ENCODE results near the gene MRPL55. TPM values are rescaled to one million over a fixed set of nuclear protein-coding genes. Genes with fewer than 3 reads are reported as not detected.

Gene MRPL55
- total RNA-seq, 1 donor from 2014 or later, result 51.0 TPM

GRCh38 chr1:228074954-228075730, 34.0 kb downstream of the MRPL55 start:
- H3K9me3 ChIP-seq (replicated peaks), result no peaks in the 10 kb centered on the region
- intact Hi-C loops (cut with micrococcal nuclease), result no loop called here
- H3K27ac ChIP-seq (replicated peaks), result no peak overlapping the region
- no peak overlapping the region for H3K4me3 ChIP-seq
- H3K27me3 ChIP-seq (ENCODE audit: low read depth), result peaks cover 22% of the 10 kb centered on the region
- peak; percentile 18 for DNase-seq
- H3K36me3 ChIP-seq, result no peaks in the 10 kb centered on the region
- no peaks in the 10 kb centered on the region for H3K4me1 ChIP-seq
- TF ChIP-seq, protein P1, sequence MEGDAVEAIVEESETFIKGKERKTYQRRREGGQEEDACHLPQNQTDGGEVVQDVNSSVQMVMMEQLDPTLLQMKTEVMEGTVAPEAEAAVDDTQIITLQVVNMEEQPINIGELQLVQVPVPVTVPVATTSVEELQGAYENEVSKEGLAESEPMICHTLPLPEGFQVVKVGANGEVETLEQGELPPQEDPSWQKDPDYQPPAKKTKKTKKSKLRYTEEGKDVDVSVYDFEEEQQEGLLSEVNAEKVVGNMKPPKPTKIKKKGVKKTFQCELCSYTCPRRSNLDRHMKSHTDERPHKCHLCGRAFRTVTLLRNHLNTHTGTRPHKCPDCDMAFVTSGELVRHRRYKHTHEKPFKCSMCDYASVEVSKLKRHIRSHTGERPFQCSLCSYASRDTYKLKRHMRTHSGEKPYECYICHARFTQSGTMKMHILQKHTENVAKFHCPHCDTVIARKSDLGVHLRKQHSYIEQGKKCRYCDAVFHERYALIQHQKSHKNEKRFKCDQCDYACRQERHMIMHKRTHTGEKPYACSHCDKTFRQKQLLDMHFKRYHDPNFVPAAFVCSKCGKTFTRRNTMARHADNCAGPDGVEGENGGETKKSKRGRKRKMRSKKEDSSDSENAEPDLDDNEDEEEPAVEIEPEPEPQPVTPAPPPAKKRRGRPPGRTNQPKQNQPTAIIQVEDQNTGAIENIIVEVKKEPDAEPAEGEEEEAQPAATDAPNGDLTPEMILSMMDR (IDR thresholded peaks at IDR 0.05; ENCODE audit: borderline replicate concordance), result no peak

DNA sequence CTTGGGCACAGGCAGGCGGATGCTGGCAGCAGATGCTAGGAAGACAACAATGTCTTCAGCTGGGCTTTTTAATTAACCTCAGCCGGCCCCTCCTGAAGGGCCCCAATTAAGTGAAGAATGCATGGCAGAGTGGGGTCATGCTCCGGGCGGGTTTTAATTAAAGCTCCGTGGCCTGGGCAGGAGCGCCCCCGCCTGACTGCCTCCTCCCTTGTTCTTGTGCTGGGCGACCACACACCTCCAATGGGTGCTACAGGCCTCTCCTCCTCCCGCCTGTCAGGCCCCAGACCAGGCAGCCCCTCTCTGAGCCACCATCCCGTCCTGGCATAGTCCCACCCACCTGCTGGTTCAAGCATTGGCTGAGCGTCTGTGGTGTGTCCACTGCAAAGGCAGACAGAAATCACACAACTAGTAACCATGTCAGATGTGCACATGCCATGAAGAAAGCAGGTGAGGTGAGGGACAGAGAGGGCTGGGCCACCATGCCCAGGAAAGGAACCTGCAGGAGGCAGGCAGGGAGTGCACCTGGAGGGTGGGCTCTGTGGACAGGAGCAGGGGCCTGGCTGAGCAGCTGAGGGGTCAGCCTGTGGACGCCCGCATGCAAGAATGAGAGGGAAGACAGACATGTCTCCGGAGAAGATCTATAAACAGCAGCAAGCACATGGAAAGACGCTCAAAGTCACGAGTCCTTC, 35.1 kb downstream of the MRPL55 start:
- intact Hi-C loops (cut with micrococcal nuclease), result no loop called here
- no peaks in the 10 kb centered on the region for H3K4me1 ChIP-seq
- no peaks in the 10 kb centered on the region for H3K36me3 ChIP-seq
- TF ChIP-seq, protein P1 (IDR thresholded peaks at IDR 0.05; ENCODE audit: borderline replicate concordance), result no peak
- DNase-seq, result peak; percentile 15
- no peak overlapping the region for H3K4me3 ChIP-seq
- no peaks in the 10 kb centered on the region for H3K9me3 ChIP-seq (replicated peaks)
- H3K27ac ChIP-seq (replicated peaks), result no peak overlapping the region
- peaks cover 24% of the 10 kb centered on the region for H3K27me3 ChIP-seq (ENCODE audit: low read depth)

GRCh38 chr1:228073061-228073856, 35.8 kb downstream of the MRPL55 start:
- no peaks in the 10 kb centered on the region for H3K36me3 ChIP-seq
- TF ChIP-seq, protein P1 (IDR thresholded peaks at IDR 0.05; ENCODE audit: borderline replicate concordance), result no peak
- no peak overlapping the region for H3K4me3 ChIP-seq
- no peak overlapping the region for H3K27ac ChIP-seq (replicated peaks)
- peaks cover 30% of the 10 kb centered on the region for H3K27me3 ChIP-seq (ENCODE audit: low read depth)
- intact Hi-C loops (cut with micrococcal nuclease), result no loop called here
- peak; percentile 11 for DNase-seq
- H3K4me1 ChIP-seq, result no peaks in the 10 kb centered on the region
- no peaks in the 10 kb centered on the region for H3K9me3 ChIP-seq (replicated peaks)

GRCh38 chr1:228072658-228073043, 36.4 kb downstream of the MRPL55 start:
- Histone ChIP-seq H3K27ac (replicated peaks) (no peak overlapping the region), H3K4me3 (no peak overlapping the region), H3K9me3 (replicated peaks) (no peaks in the 10 kb centered on the region), H3K36me3 (no peaks in the 10 kb centered on the region), H3K4me1 (no peaks in the 10 kb centered on the region), H3K27me3 (ENCODE audit: low read depth) (peaks cover 30% of the 10 kb centered on the region)
- TF ChIP-seq, protein P1 (IDR thresholded peaks at IDR 0.05; ENCODE audit: borderline replicate concordance), result no peak
- intact Hi-C loops (cut with micrococcal nuclease), result no loop called here
- peak; percentile 7 for DNase-seq

DNA sequence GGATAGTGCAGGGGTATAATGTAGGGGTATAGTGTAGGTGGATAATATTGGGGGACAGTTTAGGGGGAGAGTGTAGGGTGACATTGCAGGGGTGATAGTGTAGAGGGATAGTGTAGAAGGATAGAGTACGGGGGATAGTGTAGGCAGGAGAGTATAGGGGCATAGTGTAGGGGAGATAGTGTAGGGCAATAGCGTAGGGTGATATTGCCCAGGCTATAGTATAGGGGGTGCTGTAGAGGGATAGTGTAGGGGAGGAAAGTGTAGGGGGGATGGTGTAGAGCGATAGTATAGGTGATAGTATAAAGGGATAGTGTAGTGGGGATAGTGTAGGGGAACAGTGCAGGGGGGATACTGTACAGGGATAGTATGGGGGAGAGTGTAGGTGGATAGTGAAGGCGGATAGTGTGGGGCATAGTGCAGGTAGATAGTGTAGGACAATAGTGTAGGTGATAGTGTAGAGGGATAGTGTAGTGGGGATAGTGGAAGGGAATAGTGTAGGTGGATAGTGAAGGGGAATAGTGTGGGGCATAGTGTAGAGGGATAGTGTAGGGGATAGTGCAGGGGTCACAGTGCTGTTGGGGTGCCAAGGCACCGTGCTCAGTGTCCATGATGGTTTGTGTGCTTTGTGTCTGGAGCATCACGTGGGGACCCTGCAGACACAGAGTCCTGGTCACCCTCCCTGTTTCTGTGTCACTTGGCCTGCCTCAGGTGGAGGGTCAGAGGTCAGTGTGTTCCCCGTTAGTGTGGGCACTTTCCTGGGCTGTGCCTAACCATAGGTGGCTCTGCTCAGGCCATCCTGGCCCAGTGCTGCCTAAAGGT, 37.1 kb downstream of the MRPL55 start:
- no peak overlapping the region for H3K4me3 ChIP-seq
- H3K27ac ChIP-seq (replicated peaks), result no peak overlapping the region
- peaks cover 35% of the 10 kb centered on the region for H3K27me3 ChIP-seq (ENCODE audit: low read depth)
- TF ChIP-seq, protein P1 (IDR thresholded peaks at IDR 0.05; ENCODE audit: borderline replicate concordance), result no peak
- DNase-seq, result no peak
- intact Hi-C loops (cut with micrococcal nuclease), result no loop called here
- H3K4me1 ChIP-seq, result no peaks in the 10 kb centered on the region
- no peaks in the 10 kb centered on the region for H3K9me3 ChIP-seq (replicated peaks)
- H3K36me3 ChIP-seq, result no peaks in the 10 kb centered on the region
